Colonic mucosa (tissue), 4 donors: ENCODE results near the gene TCF23. TPM values are rescaled to one million over a fixed set of nuclear protein-coding genes. Genes with fewer than 3 reads are reported as not detected.
A peak's percentile ranks its signal among the peaks of the same experiment; 100 is the strongest.
"Not testable (repeated sequence)": the region's sequence is repeated elsewhere in the genome, so short reads cannot be mapped to it uniquely, and the experiment has no call there.

Experiments used
- DNase-seq: peaks from one replicate; pipeline ENCODE4 v3.0.0-alpha.2; 2020
- H3K27ac ChIP-seq: fragments of 200-600 bp; one replicate; pipeline ENCODE4 v1.8.0; 2021
- H3K27me3 ChIP-seq: fragments of 200-600 bp; one replicate; pipeline ENCODE4 v1.8.0; 2021
- H3K36me3 ChIP-seq: fragments of 200-600 bp; one replicate; pipeline ENCODE4 v1.8.0; 2021
- H3K4me1 ChIP-seq: fragments of 200-600 bp; one replicate; pipeline ENCODE4 v1.8.0; 2021; ENCODE audit warnings: mild to moderate bottlenecking
- H3K4me3 ChIP-seq: fragments of 200-600 bp; one replicate; pipeline ENCODE4 v1.8.0; 2021
- H3K9ac ChIP-seq, 2 donors: one replicate each; pipeline ENCODE4 v1.7.0; 2013; ENCODE audit warnings: control low read depth in 2 of 2, low read depth in 2 of 2, low read length in 2 of 2
- H3K9me3 ChIP-seq: fragments of 200-600 bp; one replicate; pipeline ENCODE4 v1.8.0; 2021
- CTCF ChIP-seq: fragments of 200-600 bp; IDR thresholded peaks from one replicate; pipeline ENCODE4 v1.8.0; 2022; ENCODE audit warnings: antibody characterized with exemption, mild to moderate bottlenecking
- intact Hi-C: fragments of 100-400 bp; cut with DNase I; formaldehyde crosslinking; loops from one replicate; pipeline ENCODE4 v1.14.1; 2022
- total RNA-seq, 2 donors: library from RNA; stranded (reverse); fragmentation: NEBNext Ultra II Directional in 1 of 2; extraction: Animal tissue kit (Norgen Biotek cat#: 25700) in 1 of 2; gene quantifications; one replicate each; pipeline ENCODE4 v1.2.1, GENCODE V29; 2021
- donor health status: healthy.
- donor health status: DM: no; HTN: no; CAD: no.
- donor health status: DM: no; HTN: no; CAD: no.

TCF23 gene
- total RNA-seq, 2 donors from 2014 or later, result 0.05 to 0.07 TPM

DNA sequence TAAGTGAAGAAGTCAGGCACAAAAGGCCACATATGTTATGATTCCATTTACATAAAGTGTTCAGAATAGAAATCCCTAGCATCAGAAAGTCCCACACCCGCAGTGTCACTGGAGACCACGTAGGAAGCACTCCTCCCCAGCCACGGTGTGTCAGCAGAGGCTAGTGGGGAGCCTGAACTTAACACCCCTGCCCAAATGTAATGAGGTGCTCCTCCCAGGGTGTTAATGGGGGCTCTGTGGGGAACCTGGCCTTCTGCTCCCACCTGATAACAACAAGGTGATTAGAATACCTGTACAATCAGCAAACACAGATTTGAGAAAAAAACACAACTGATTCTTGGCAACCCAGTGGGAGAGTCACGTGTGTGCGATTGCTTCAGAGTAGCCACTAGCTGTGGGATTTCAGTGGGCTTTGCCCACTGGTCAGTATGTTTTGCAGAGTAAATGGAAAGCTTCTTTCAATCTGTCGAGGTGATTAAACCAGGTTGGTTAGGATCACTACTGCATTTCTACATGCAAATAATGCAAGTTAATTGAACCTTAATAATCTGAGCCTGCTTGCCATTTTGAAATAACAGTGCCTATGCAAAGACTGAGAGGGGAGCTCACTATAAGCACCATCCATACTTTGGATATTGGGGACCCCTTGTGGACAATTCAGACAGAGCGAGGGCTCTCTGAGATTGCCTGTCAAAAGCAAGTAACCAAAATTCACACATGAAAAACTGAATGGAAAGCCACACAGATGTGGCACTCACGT is 42.4 kb downstream of the TCF23 start:
- TF ChIP-seq CTCF, result peak; percentile 43
- no peak overlapping the region for H3K4me3 ChIP-seq
- intact Hi-C loops, result no loop called here
- H3K27ac ChIP-seq, result no peak overlapping the region
- DNase-seq, result peak; percentile 43
- no peak overlapping the region for H3K9ac ChIP-seq
- H3K9me3 ChIP-seq, result no peaks in the 10 kb centered on the region
- no peaks in the 10 kb centered on the region for H3K4me1 ChIP-seq
- no peaks in the 10 kb centered on the region for H3K36me3 ChIP-seq
- no peaks in the 10 kb centered on the region for H3K27me3 ChIP-seq

GRCh38 chr2:27194538-27195354 is 45.9 kb downstream of the TCF23 start:
- H3K27ac ChIP-seq, result no peak overlapping the region
- no peaks in the 10 kb centered on the region for H3K36me3 ChIP-seq
- H3K9me3 ChIP-seq, result no peaks in the 10 kb centered on the region
- no peak overlapping the region for H3K4me3 ChIP-seq
- DNase-seq, result no peak
- intact Hi-C loops, result no loop called here
- no peak overlapping the region for H3K9ac ChIP-seq
- no peak for TF ChIP-seq CTCF
- no peaks in the 10 kb centered on the region for H3K27me3 ChIP-seq
- H3K4me1 ChIP-seq, result no peaks in the 10 kb centered on the region

GRCh38 chr2:27195799-27196198 is 47.0 kb downstream of the TCF23 start:
- DNase-seq, H3K36me3 ChIP-seq, H3K4me3 ChIP-seq, intact Hi-C loops, H3K9ac ChIP-seq, H3K4me1 ChIP-seq, H3K27me3 ChIP-seq, H3K9me3 ChIP-seq, H3K27ac ChIP-seq: not testable (repeated sequence)

DNA sequence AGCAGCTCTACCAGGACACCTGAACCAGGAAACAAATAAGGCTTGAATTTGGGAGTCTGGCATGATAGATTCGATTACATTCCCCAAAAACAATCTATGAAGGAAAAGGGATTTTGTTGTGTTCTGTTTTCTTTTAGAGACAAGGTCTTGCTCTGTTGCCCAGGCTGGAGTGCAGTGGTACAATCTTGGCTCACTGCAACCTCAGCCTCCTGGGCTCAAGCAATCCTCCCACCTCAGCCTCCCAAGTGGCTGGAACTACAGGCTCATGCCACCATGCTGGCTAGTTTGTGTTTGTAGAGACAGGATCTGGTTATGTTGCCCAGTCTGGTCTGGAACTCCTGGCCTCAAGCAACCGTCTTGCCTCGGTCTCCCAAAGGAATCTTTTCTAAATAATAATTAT is 49.3 kb downstream of the TCF23 start:
- DNase-seq, H3K36me3 ChIP-seq, H3K9ac ChIP-seq, intact Hi-C loops, H3K4me3 ChIP-seq, H3K27ac ChIP-seq, H3K9me3 ChIP-seq, H3K27me3 ChIP-seq, H3K4me1 ChIP-seq: not testable (repeated sequence)

DNA sequence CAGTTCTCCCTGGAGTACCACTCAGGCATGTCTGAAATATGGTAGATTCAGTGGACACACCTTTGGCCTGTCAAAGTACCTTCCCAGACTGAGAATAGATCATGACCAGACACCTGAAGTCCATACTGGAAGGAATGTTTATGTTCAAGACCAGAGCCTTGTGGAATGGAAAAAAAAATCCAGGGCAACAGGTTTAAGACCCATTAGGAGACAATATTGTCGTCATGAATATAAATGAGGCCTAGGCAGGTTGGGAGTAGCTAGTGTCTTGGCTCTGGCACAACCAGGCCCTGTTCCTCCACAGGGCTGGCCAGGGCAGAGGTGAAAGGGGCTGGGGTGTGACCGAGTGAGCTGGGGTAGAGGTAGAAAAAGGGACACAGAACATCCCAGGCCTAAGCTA is 49.8 kb downstream of the TCF23 start:
- Histone ChIP-seq H3K9me3 (no peaks in the 10 kb centered on the region), H3K27me3 (no peaks in the 10 kb centered on the region), H3K36me3 (no peaks in the 10 kb centered on the region), H3K4me3 (no peak overlapping the region), H3K27ac (no peak overlapping the region), H3K4me1 (no peaks in the 10 kb centered on the region), H3K9ac (no peak overlapping the region)
- intact Hi-C loops, result no loop called here
- DNase-seq, result no peak
- no peak for TF ChIP-seq CTCF

DNA sequence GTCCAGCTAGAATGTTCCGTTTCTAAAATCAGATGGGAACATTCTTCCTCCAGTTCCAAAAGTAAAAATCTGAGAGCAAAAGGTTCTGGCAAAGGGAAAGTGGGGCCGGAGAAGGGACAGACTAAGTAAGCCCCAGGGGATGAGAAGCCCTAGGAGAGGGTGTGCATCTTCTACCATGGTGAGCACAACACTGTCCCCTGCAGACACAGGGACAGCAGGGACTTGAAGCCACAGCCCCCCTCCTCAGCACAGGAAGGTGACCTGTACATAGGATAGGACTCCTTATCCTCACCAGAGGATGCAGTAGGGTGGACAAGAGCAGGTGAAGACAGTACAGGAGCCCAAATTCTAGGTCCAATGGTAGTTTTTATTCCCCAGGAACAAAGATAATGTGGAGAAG is 50.4 kb downstream of the TCF23 start:
- Histone ChIP-seq H3K9ac (no peak overlapping the region), H3K36me3 (no peaks in the 10 kb centered on the region)

More for the DNA sequence above, 50.4 kb downstream of the TCF23 start:
- H3K27ac ChIP-seq, result no peak overlapping the region
- DNase-seq, result no peak
- H3K9me3 ChIP-seq, result no peaks in the 10 kb centered on the region
- H3K4me1 ChIP-seq, result no peaks in the 10 kb centered on the region
- H3K27me3 ChIP-seq, result no peaks in the 10 kb centered on the region
- no peak for TF ChIP-seq CTCF
- H3K4me3 ChIP-seq, result no peak overlapping the region
- intact Hi-C loops, result no loop called here
